SJSA1 (cell line): ENCODE results near the gene IFNA16. TPM values are rescaled to one million over a fixed set of nuclear protein-coding genes. Genes with fewer than 3 reads are reported as not detected.
"Not testable (repeated sequence)": the region's sequence is repeated elsewhere in the genome, so short reads cannot be mapped to it uniquely, and the experiment has no call there.

Experiments
- DNase-seq, 2 experiments: peaks; one replicate each; pipeline ENCODE4 v3.0.0-alpha.2; 2015 to 2020; ENCODE audit warnings: low spot score in 2 of 2, low read depth in 1 of 2
- H3K27ac ChIP-seq: fragments of 250-450 bp; sonication (Bioruptor Pico); 2 replicates; pipeline ENCODE4 v1.5.1; 2020; ENCODE audit warnings: mild to moderate bottlenecking, moderate library complexity
- H3K27me3 ChIP-seq: fragments of 250-450 bp; sonication (Bioruptor Pico); replicated peaks from 2 replicates; pipeline ENCODE4 v1.5.1; 2020; ENCODE audit warnings: mild to moderate bottlenecking, moderate library complexity
- H3K36me3 ChIP-seq: fragments of 250-450 bp; sonication (Bioruptor Pico); 2 replicates; pipeline ENCODE4 v1.5.1; 2020; ENCODE audit warnings: mild to moderate bottlenecking
- H3K4me1 ChIP-seq: fragments of 250-450 bp; sonication (Bioruptor Pico); replicated peaks from 2 replicates; pipeline ENCODE4 v1.6.1; 2021; ENCODE audit warnings: mild to moderate bottlenecking
- H3K4me3 ChIP-seq: fragments of 250-450 bp; sonication (Bioruptor Pico); 2 replicates; pipeline ENCODE4 v1.5.1; 2020; ENCODE audit warnings: mild to moderate bottlenecking
- H3K9me3 ChIP-seq: fragments of 250-450 bp; sonication (Bioruptor Pico); replicated peaks from 2 replicates; pipeline ENCODE4 v1.5.1; 2020; ENCODE audit warnings: mild to moderate bottlenecking
- total RNA-seq: library from RNA; depleted of rRNA; stranded (reverse); fragments of >200 nt; shearing (Covaris generic); gene quantifications from 2 replicates; pipeline ENCODE4 v1.2.3, GENCODE V29; 2014; rRNA removed

Gene IFNA16
- total RNA-seq, 1 experiment from 2014 or later = not detected

- not testable (repeated sequence) for H3K4me1 ChIP-seq, H3K27ac ChIP-seq, H3K27me3 ChIP-seq, H3K4me3 ChIP-seq, H3K36me3 ChIP-seq, DNase-seq, H3K9me3 ChIP-seq
Observed at GRCh38 chr9:21166560-21166959, 50.6 kb downstream of the IFNA16 start, which contains the start of gene IFNA21. Gene IFNA21, minus strand, starts transcription at chr9:21166660. Its CDS starts 48 bp downstream, at chr9:21166612.

Other genes with a start within 250 kb of the IFNA16 start
- gene HACD4, start 185.7 kb downstream of the IFNA16 start, total RNA-seq = 2.6 and 5.2 TPM in 2 replicates
- gene IFNB1, start 139.4 kb downstream of the IFNA16 start, total RNA-seq = not detected in 2 replicates
- gene IFNW1, start 75.5 kb downstream of the IFNA16 start, total RNA-seq = not detected in 2 replicates
- not detected in 2 replicates for gene IFNA21, start 50.7 kb downstream of the IFNA16 start, total RNA-seq
- gene IFNA4, start 29.7 kb downstream of the IFNA16 start, total RNA-seq = not detected in 2 replicates
- gene IFNA7, start 15.1 kb downstream of the IFNA16 start, total RNA-seq = not detected in 2 replicates
- not detected in 2 replicates for gene IFNA10, start 10.2 kb downstream of the IFNA16 start, total RNA-seq
- gene IFNA17, start 10.9 kb upstream of the IFNA16 start, total RNA-seq = not detected in 2 replicates
- not detected in 2 replicates for gene IFNA14, start 22.7 kb upstream of the IFNA16 start, total RNA-seq
- gene IFNA5, start 88.0 kb upstream of the IFNA16 start, total RNA-seq = not detected in 2 replicates
- gene KLHL9, start 118.1 kb upstream of the IFNA16 start, total RNA-seq = 14.2 and 16.5 TPM in 2 replicates
- gene IFNA6, start 133.6 kb upstream of the IFNA16 start, total RNA-seq = not detected in 2 replicates
- gene IFNA13, start 150.7 kb upstream of the IFNA16 start, total RNA-seq = not detected in 2 replicates
- gene IFNA2, start 168.1 kb upstream of the IFNA16 start, total RNA-seq = not detected in 2 replicates
- not detected in 2 replicates for gene IFNA8, start 191.8 kb upstream of the IFNA16 start, total RNA-seq
- gene IFNA1, start 223.1 kb upstream of the IFNA16 start, total RNA-seq = not detected in 2 replicates